Cardiac fibroblast (primary cell): ENCODE data around the gene CALD1.

Experiments
- DNase-seq, 2 donors: peaks; one replicate each; pipeline versions ENCODE4 v3.0.0 to v3.0.0-alpha.2; 2010; ENCODE audit warnings: low read depth in 2 of 2
- H3K4me3 ChIP-seq, 2 donors: replicated peaks in 1 of 2; 1 replicate in 1 of 2; 2 replicates in 1 of 2; pipeline ENCODE4 v1.5.1; 2011; ENCODE audit warnings: low read depth in 2 of 2, low read length in 2 of 2, mild to moderate bottlenecking in 2 of 2, moderate library complexity in 1 of 2
- CTCF ChIP-seq: IDR thresholded peaks from one replicate; pipeline ENCODE4 v1.5.1; 2011; ENCODE audit warnings: low read depth, mild to moderate bottlenecking, low read length, inconsistent platforms

The CALD1 gene

GRCh38 chr7:134811765-134812164 is 32.3 kb downstream of the CALD1 start:
- no peak overlapping the region for H3K4me3 ChIP-seq
- DNase-seq = peak; percentile 70 to 90
- TF ChIP-seq CTCF = no peak

- H3K4me3 ChIP-seq = no peak overlapping the region
- TF ChIP-seq CTCF = no peak
- peak; percentile 68 to 90 for DNase-seq
These were observed 34.4 kb downstream of the CALD1 start for GRCh38 chr7:134813663-134814396.

- no peak overlapping the region for H3K4me3 ChIP-seq
- peak in 1 of 2 donors; percentile 47 for DNase-seq
- TF ChIP-seq CTCF = no peak
These were observed 35.4 kb downstream of the CALD1 start for GRCh38 chr7:134814730-134815364.

GRCh38 chr7:134818613-134819345 is 39.3 kb downstream of the CALD1 start:
- H3K4me3 ChIP-seq = no peak overlapping the region
- TF ChIP-seq CTCF = no peak
- DNase-seq = no peak

- H3K4me3 ChIP-seq = no peak overlapping the region
- DNase-seq = no peak
- no peak for TF ChIP-seq CTCF
These were observed 40.0 kb downstream of the CALD1 start for GRCh38 chr7:134819401-134819800.

- TF ChIP-seq CTCF = no peak
These were observed 40.9 kb downstream of the CALD1 start for GRCh38 chr7:134820295-134820694.

More at GRCh38 chr7:134820295-134820694, 40.9 kb downstream of the CALD1 start:
- H3K4me3 ChIP-seq = no peak overlapping the region
- DNase-seq = peak in 1 of 2 donors; percentile 52
